GM19043 (cell line): Measurements from ENCODE around the gene PEX1.
"Not testable (repeated sequence)": the region's sequence is repeated elsewhere in the genome, so short reads cannot be mapped to it uniquely, and the experiment has no call there.

Experiments
- ATAC-seq: cut with Tn5 transposase; IDR thresholded peaks from one replicate; pipeline ENCODE4 v1.9.1; 2021; ENCODE audit warnings: low read depth; ENCODE audit not compliant: unreplicated experiment

The PEX1 gene

DNA sequence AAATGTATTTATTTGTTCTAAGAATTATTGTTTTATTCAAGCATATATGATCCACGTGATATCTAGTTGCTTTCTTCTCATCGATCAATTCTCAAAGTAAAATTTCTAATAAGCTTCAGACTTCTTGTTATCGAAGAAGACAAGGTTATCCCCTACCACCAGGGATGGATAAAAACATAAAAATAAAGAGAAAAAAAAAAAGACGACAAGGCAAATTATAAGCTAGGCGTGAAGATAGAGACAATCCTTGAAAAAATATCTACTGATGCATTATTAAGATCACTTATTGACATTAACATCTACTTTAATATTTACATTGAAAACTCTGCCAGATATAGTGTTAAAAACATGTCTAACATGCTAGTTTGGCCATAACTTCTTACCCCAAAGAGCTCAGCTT is 19.4 kb downstream of the PEX1 start:
- no peak for ATAC-seq

DNA sequence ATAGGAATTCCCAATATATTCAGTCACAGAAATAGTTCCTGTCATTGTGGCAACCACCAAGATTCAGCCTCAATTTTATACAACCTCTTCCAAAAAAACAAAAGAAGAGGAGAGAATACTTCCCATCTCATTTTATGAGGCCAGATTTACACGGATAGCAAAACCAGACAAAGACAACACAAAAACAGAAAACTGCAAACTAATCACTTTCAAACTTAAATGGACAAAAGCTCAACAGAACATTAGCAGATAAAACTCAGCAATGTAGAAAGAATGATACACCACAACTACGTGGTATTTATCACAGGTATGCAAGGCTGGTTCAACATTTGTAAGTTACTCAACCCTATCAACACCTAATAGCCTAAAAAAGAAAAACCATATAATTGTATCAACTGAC is 22.0 kb downstream of the PEX1 start:
- ATAC-seq = no peak

DNA sequence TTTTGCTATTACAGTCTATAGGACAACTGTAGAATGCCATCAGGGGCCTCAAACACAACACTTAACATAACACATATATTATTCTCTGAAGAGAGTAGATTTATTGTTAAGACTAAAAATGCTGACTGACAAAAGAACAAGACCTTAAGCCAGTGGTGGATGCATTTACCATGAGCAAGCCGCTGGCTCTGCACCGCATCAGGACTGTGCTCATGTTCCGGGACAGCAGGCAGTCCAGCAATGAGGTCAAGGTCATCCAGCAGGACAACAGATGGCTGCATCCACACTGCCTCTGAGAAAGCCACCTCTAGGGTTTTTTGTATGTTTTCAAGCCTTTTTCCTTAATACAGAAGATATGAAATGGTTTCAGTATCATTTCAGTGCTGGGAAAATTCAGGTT is 23.8 kb downstream of the PEX1 start:
- no peak for ATAC-seq

DNA sequence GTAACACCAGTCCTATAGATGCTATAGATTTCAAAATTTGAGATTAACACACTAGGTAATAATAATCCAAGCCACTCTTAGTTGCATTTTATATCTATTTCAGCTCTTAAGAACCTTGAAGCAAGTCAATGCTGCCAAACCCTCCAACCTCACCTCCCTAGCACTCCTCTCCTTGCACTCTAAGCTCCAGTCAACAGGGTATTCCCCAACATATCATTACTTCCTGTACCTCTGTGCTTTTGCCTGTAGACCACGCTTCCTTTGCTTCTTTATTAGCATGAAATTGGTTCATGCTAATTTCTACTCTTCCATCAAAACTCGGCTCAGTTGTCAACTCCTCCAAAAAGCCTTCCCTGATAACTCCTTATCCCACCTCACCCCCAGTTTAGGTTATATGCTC is 24.6 kb downstream of the PEX1 start:
- no peak for ATAC-seq

DNA sequence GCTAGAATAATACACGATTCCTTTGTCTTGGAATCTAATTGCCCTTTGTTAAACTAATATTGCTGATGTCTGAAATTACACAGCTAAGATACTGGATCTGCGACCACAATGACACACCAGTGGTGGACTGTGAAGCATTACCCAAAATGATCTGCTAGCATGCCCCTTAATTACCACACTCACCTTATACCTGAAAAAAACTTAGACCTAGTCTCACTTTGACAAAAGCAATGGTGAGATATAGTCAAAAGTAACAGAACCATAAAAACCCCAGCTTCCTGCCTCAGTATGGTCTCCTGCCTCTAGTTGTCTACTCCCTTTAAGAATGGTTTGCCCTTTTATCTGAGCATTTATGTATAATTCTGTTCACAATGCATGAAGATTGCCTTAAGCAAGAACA is 29.8 kb downstream of the PEX1 start:
- ATAC-seq = no peak

DNA sequence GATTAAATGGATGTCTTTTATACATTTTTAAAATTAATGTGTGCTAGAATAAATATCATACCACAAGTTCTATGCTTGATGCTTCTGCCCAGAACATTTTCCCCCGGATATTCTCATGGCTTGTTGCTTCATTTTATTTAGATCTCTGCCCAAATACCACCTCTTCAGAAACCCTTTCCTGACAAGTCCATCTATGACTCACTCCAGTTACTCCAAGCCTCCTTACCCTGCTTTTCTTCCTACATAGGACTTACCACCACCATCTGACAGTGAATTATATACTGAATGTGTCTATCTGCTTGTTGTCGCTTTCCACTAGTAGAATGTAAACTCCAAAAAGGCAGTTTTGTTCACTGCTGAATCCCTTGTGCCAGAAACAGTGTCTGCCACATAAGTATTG is 31.4 kb downstream of the PEX1 start:
- ATAC-seq = no peak

DNA sequence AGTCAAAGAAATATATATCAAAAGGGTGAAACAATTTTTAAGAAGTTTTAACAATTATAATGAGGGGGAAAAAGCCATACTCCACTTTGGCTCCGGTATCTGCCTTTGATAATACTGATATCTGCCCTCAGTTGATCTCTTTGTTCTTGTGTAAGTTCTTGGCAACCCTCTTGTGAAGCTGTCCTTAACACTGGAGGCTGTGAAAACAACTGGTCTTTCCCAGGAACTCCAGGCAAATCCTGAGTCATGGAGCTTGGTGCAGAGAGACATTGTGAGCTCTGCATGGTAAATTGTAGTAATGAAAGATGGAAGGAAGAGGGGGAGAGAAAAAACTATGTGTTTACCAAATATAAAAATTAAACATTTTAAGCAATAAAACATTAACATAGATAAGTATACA is 38.7 kb downstream of the PEX1 start:
- ATAC-seq = no peak

DNA sequence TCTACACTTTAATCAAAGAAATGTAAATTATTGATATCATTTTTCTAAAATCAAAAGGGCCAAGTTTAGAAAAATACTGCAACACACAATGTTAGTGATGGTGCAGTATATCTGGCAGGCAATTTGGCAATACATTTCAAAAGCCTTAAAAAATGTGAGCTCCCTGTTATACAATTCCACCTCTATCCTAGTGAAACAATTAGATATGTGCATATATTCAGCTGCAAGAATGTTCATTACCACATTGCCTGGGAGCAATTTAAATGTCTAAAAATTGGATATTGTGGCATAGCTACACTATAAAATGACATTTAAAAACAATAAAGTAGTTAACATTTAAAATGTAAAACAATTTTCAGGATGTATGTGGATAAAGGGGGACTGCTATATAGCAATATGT is 40.5 kb downstream of the PEX1 start:
- no peak for ATAC-seq

DNA sequence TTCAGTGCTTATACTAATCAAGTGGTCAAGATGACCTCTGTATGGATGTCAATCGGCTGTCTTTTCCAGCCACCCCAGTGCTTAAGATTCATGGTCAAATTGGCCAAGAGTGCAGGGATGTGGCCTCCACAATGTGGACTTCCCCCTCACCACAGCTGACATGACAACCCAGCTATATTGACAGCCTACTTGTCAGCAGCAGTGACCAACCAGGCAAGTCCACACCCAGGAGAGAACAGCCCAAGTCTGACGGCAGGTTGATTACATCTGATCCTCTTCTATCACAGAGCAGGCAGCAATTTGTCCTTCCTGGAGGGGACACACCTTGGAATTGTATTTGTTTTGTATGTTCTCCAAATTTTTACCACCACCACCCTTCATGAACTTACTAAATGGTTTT is 42.3 kb downstream of the PEX1 start:
- ATAC-seq = no peak

DNA sequence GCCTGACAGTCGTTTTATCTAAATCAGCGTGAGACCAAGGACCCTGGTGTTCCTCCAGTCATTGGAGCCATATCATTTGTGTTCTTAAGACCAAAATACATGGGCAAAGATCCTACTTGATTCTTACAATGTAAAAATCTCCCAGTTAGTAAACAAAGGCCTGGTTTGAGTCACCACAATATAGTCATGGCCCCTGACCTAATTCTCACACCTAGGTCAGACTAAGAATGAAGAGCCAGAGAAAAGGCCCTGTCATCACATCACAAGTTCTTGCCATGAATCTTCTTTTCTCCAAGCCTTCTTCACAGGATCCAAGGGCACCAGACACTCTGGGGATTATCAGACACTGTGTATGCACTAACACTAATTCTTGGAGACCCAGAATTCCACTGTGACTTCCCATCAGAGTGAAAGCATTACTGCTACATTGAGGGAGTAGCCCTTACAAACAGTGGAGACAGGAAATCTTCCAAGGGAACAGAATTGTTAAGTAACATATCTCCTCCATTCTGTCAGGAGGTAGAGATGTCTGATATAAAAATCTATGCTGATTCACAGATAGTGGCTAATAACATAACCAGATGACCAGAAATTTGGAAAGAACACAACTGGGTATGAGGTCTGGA is 42.9 kb downstream of the PEX1 start:
- ATAC-seq = no peak

DNA sequence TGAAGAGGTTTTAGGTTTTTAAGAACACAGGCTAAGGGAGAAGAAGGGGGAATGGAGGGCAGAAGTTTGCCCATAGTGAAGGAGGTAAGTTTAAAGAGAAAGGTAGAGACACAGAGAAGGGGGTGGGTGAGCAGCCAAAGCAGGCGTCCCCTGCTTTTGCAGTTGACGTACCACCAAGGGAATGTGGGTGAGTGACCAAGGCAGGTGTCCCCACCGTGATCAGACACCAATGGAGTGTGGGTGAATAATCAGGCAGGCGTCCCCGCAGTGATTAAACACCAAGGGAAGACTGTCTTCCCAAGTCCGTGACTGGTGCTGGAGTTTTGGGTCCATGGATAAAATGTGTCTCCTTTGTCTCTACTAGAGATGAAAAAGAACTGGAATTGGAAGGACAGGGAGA is 44.1 kb downstream of the PEX1 start:
- not testable (repeated sequence) for ATAC-seq

DNA sequence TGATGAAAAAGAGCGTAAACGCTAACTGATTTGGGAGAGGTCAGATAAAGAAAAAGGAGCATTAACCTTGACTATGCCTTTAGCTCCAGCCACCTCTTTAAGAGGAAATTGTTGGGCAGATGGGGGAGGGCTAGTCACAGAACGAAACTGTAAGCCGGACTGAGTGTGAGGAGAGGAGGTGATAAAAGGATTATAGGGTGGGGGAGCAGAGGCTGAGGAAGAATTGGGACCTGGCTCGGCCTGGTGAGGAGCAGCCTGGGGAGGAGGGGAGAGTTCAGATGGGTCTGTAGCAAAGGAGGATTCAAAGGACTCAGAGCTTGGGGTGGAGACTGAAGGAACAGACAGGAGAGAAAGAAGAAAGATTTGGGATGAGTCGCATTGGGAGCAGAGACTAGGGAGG is 44.7 kb downstream of the PEX1 start:
- not testable (repeated sequence) for ATAC-seq

DNA sequence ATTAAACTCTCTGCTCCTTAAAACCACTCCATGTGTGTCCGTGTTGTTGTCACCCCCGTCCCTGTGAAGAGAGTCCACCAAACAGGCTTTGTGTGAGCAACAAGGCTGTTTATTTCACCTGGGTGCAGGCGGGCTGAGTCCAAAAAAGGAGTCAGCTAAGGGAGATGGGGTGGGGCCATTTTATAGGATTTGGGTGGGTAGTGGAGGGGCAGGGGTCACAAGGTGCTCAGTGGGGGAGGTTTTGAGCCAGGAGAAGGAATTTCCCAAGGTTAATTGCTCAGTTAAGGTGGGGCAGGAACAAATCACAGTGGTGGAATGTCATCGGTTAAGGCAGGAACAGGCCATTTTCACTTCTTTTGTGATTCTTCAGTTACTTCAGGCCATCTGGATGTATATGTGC is 49.2 kb downstream of the PEX1 start:
- not testable (repeated sequence) for ATAC-seq

DNA sequence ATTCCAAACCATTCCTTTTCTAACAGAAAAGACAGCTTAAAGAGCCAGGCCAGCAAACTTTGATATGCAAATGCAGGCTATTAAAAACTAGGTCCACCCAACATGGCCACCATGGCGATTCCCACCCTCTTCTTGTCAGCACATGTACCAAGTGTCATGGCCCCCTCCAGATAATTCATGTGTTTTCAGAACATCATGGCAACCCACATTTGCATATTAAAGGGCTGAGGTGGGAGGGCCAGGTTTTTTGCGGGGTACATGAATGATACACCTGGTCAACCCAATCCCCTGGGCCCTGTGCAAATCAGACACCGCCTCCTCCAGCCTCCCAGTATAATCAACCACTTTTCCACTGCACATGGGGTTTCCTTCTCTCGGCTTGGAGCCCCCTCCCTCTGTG is 49.6 kb downstream of the PEX1 start:
- ATAC-seq = no peak

DNA sequence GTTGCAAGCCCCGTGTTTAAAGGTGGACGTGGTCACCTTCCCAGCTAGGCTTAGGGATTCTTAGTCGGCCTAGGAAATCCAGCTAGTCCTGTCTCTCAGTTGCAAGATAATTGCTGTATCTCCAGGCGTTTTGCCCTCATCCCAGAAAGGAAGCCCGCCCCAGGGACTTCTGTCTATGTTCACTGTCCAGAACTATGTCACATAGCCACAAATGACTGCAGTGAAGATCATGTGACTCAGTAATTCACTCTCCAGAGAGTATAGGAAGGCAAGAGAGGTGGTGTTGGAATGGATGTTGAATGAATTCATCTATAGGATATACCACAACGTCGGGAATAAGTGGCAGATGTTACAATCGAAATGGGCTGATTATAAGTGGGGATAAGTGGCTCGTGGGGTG is 50.2 kb downstream of the PEX1 start:
- no peak for ATAC-seq

DNA sequence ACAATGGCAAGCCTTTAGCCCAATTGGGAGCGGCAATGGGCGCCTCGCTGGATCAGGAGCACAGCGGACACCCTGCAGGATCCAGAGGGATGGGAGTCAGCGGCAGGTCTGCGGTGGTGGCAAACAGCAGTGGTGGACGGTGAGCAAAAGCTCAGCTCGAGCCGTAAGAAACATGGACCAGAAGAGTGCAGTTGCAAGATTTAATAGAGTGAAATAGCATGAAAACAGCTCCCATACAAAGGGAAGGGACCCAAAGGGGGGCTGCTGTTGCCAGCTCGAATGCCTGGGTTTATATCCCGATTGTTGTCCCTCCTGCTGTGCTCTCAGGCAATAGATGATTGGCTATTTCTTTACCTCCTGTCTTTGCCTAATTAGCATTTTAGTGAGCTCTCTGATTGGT is 50.6 kb downstream of the PEX1 start, which contains the start of gene ERVW-1:
Gene ERVW-1, minus strand, starts transcription at position 266 of the 400 bp plus-strand sequence. CDS start 7,565 bp downstream, outside the sequence.
- not testable (repeated sequence) for ATAC-seq

DNA sequence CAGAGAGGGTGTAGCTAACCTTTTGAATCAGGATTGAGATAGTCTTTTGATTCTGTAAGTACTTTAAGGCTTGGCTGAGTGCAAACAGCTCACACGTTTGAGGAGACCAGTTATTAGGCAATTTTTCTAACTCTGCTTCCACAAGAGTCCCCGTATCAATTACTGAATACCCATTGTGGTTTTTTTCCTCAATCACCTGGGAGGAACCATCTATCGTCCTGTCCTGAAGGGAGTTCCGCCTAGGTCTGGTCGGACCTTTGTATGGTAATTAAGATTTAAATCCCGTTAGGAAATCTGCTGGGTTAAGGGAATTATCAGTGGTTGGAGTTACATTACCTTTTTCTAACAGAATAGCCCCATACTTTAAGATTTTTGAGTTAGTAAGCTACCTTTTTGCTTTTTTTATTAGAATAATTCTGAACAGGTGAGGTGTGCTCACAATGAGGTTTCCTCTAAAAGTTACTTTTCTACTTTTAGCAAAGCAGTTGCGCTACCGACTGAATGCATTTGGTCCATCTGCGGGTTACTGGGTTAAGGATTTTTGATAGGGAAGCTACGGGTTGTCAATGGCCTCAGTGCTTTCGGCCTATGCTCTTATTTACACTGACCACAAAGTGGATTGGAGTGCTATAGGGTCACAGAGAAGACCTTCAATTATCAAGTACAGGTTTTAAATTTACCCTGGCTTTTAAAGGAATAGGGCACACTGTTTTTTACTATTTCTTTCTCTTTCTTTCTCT is 52.3 kb downstream of the PEX1 start:
- ATAC-seq = not testable (repeated sequence)

DNA sequence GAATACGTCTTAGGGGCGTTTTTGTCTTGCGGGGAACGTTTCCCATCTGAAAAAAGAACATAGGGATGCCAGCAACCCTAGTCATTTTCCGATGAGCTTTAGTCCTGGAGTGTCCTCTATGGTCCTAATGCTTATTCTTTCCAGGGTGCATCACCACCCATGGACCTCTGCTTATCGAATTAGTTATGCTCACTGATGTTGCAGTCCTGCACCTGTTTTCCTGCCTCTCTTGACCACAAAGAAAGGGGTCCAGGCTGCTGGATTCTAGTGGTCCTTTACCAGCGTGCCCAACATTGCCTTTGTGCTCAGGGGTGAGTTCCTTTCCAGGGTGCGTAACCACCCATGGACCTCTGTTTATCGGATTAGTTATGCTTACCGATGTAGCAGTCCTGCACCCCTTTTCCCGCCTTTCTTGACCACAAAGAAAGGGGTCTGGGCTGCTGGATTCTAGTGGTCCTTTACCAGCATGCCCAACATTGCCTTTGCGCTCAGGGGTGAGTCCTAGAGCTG is 53.0 kb downstream of the PEX1 start:
- not testable (repeated sequence) for ATAC-seq

DNA sequence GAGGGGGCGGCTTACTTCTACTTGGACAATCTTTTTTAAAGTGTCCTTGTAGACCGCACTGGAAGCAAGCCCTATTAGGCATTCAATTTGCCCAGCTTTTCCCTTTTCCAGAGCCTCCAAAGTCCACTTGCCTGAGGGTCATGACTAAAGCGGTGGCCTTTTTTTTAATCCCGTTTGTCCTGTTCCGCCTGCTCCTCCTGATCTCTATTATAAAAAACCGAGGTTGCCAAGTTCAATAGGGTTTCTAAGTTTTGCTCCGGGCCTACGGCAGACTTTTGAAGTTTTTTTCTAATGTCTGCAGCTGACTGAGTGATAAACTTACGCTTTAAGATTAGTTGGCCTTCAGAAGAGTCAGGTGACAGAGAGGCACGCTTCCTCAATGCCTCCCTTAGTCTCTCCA is 54.3 kb downstream of the PEX1 start:
- ATAC-seq = not testable (repeated sequence)

DNA sequence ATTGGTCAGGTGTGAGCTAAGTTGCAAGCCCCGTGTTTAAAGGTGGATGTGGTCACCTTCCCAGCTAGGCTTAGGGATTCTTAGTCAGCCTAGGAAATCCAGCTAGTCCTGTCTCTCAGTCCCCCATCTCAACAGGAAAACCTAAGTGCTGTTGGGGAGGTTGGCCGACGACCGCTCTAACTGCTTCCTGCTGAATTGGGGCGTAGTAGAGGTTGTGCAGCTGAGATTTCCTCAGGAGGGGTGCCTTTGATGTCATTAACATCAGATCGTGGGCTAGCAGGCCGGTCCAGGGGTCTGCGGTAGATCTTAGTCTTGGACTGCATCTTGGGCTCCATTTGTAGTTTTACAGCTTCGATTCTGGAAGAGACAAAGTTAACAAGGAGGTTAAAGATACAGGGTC is 59.7 kb downstream of the PEX1 start:
- ATAC-seq = not testable (repeated sequence)

DNA sequence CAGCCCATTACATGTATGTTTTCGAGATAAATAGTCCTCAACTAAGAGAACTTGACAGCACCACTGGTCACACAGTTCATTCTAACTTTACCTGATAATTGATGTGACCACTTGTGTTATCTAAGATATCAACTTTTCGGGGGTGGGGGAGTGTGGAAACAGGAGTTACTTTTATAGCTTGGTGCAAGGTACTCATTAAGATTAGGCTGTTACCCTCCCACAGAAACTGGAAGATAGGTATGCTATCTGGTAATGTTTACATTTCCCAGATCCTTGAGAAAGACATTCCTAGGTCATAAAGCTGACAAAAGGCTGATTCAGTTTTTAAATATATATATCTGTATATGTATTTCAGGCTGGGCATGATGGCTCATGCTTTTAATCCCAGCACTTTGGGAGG is 61.6 kb downstream of the PEX1 start:
- no peak for ATAC-seq

DNA sequence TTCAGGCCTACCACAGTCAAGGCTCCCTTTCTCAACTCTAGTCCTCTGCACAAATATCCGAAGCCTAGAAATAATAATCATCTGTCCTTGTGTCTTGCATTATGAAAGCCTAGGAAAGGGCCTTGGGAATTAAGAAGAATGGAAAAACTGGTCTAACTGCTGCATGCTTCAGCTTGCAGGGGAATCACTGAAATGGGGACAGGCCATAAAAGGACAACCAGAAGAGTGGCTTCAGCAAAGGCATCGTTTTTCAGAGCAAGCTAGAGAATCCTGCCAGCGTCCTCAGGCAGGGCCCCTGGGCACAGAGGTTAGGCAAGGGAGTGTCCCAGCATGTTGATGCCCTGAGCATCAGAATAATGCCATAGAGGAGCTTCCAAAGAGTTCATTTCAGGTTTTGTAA is 63.8 kb downstream of the PEX1 start:
- ATAC-seq = no peak
